ENCODE data around the gene HOXA7.

The HOXA7 gene

DNA sequence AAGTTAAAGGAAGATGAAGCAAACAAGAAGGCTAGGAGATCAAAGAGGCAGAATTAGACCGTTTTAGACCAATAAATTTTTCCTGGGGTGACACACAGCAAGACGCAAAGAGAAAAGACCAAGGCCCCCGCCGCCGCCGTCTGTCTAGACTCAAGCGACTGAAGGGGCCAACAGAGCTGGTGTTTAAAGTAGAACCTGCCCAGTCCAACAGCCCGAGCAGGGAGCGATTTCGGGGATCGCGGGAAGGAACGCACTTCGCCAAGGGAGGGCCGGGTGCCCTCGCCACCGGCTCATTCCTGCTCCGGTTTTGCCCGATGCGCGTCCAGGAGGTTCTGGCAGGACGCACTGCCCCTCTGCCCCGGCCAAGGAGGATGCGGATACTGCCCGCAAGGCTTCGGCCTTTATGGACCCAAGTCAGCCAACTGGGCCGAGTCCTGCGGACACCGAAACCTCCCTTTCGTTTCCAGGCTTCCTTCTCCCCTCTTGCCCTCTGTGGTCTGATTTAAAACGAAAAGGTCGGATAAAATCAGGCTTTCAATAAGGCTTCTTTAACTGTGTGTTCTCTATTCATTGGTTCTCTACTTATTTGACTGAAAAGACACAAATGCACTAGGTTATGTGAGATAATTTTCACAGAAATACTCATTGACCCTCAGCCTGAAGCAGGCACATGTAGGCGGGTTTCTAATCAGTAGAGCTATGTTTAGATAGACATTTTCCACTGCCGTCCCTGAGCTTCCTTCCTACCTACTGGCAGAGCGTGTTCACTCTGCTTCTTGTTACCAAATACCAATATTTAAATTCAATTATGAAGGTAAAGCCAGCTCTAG lies 2.2 kb upstream of the HOXA7 start:
- DNase-seq = no peak

DNA sequence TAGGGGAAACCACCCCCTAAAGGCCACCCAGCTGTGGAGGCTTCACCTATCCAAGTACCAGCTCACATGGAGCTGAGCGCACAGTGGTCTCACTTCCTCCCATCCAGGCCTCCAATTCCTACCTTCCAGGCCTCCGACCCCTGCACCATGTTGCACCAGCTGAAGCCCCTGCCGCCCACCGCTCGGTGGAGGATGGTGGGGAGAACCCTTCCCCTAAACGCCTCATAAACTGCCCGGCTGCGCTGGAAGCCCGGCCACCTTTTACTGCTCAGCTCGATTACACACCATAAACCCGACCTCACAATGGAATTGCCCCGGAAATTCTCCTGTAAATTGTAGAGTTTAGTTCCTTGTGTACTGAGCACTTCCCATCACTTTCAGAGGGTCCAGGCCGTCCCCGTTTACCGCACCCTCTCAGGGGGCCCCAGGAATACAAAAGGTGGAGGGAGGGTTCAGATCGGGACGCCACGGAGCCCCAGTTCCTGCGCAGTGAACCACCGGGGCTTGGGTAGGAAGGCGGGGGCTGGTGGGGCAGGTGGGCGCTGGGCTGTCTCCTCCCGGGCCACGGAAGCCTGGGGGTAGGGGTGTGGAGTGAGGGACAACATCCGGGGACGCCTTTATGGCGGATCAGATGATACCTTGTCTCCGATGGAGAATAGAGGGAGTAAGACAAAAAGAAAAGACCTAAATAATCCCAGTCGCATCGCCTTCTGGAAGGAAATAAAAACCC lies 1.4 kb upstream of the HOXA7 start:
- no peak for DNase-seq

DNA sequence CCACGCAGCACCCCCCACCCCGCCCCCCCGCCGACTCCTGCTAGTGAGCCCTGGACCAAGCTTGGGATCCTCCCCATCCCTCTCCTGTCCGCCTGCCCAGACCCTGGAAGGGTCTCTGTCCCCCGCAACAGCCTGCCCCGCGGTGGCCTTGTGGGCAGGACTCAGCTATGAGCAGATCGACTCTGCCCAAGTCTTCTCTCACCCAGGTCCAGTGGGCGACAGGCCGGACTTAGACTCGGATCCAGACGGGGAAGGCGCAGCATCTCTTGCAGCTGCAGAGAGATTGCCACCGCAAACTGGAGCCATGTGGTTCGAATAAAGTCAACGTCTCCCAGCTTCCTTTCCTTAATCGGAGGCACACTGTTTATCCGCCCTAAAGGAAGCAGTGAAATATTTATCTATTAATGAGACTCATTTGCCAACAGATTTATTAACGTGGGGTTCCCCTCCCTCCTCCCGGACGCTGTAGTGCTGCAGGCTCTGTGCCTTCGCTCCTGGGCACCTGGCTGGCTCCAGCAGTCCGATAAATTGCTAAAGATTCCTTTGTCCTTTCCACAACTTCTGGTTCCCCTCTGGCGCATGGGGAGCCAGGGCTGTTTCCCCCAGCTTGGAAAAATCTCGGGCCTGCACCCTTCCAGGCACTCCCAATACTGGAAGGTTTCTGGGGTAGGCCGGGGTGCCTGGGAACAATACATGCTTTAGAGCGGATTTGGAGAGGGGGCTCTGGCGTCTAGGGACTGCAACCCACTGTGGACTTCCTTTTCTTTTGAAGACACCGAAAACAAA lies 634 bp upstream of the HOXA7 start:
- DNase-seq = no peak

GRCh38 chr7:27155816-27156507 lies 513 bp downstream of the HOXA7 start:
- no peak for DNase-seq

DNA sequence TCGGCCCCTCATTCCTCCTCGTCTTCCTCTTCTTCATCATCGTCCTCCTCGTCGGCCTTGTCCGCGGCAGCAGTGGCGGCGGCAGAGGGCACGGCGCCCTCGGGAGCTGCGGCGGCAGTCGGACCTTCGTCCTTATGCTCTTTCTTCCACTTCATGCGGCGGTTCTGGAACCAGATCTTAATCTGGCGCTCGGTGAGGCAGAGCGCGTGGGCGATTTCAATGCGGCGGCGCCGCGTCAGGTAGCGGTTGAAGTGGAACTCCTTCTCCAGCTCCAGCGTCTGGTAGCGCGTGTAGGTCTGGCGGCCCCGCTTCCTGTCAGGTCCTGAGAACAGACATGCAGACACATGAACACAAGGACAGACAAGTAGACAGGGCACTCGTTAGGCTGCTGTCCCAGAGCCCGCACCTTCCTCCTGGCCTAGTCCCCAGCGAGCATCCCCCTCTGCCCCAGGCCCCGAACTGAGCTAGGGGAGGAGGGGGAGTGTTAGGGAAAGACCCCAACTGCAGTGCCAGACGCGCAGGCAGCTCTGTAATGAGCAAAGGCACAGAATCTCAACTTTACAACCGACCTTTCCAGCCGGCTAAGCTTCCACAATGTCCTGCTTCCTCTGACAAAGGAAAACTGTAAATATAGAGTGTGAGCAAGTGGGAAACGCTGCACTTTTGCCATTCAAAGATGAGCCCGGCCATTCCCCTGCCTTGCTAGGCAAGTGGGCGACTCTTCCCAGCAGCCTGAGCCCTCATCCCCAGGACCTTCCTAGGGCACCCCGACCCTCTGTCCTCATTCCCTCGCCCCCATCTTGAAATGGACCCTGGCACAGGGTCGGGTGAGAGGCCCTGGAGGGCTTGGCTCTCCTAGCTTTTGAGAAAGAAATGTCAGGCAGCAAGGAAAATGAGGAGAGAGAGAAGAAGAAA lies 1.3 kb downstream of the HOXA7 start:
- DNase-seq = peak; percentile 51

- DNase-seq = no peak
Measured at GRCh38 chr7:27154369-27154768, 2.1 kb downstream of the HOXA7 start.

DNA sequence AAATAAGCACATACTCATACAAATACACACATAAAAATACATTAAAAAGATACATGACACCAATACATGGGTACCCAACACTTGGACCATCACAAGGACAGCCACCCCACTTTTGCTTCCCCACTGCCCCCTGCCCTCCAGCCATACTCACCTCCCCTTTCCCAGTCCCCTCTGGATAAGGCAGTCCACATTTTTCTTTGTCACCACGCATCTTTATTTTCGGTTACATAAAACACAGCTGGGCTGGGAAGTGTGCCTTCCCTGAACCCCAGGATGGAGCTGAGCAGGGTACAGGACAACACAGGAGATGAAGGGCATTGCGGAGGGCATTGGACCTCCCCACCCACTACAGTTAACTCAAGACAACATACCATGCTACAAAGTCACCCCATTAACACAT lies 2.9 kb downstream of the HOXA7 start:
- no peak for DNase-seq

GRCh38 chr7:27152816-27153442 lies 3.5 kb downstream of the HOXA7 start:
- no peak for DNase-seq

DNA sequence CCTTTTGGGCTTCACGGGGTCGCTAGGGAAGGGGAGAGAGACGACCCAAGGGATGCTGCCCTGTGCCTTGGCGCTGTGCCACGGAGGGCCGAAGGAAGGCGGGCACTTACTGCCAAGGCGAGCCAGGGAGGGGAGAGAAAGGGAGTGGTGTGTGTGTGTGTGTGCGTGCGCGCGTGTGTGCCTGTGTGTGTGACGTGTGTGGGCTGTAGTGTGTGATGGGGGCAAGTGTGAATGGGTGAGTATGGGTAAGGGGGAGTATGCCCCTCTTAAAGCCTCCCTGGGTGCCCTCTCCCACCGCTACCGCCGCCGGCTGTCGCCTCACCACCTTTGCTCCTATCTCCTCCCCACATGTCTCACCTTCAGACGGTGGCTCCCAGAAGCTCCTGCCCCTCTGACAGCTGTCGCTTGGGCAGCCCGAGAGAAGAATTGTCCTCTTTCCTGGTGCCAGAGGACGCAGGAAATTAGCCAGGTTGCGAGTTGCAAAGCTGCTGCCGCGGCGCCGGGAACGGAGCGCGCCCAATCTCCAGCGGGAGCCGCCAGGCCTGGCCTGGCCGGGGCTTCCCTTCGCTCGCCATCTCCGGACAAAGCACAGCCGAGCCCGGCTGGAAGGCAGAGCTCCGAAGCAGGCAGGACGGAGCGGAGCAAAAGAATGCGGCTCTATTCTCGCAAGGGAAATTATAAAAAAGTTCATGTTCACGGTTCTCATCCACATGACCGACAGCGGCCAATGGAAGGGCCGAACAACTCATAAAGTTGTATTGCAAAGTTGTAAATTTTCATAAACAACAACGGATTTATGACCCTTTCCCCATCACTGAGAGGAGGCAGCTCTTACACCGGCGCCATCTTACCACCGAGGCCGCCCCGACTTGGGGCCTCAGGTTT lies 4.3 kb downstream of the HOXA7 start, which contains the start of gene HOXA3:
Gene HOXA3, minus strand, starts transcription at position 653 of the 885 bp plus-strand sequence. CDS start 41,943 bp downstream, outside the sequence.
- no peak for DNase-seq

DNA sequence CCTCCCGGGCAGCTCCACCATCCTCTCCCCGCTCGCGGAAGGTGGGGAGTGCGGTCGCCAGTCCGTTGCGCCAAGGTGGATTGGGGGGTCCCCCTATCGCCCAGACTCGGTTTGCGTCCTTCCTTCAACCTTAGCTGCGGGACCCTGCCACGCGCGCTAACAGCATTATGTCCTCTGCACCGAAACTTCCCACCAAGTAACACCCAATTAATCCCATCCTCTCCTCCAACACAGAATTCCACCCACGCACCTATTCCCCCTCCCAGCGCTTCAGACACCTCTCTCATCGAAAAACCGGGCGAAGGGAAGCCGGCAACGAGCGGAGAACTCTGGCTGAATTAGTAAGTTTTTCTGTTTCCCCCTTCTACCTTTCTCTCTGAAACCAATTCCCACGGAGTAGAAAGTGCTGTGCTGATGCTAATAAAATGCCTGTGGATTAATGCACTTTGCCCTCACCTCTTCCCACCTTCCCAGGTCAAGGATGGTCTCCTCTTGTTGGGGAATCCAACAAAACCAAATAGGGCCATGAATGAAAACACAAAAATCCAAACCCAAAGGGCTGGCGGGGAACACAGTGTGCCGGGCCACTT lies 5.0 kb downstream of the HOXA7 start:
- no peak for DNase-seq

- peak; percentile 62 for DNase-seq
Measured at GRCh38 chr7:27150568-27151340, 5.7 kb downstream of the HOXA7 start.

- no peak for DNase-seq
Measured at GRCh38 chr7:27149842-27150567, 6.5 kb downstream of the HOXA7 start.

DNA sequence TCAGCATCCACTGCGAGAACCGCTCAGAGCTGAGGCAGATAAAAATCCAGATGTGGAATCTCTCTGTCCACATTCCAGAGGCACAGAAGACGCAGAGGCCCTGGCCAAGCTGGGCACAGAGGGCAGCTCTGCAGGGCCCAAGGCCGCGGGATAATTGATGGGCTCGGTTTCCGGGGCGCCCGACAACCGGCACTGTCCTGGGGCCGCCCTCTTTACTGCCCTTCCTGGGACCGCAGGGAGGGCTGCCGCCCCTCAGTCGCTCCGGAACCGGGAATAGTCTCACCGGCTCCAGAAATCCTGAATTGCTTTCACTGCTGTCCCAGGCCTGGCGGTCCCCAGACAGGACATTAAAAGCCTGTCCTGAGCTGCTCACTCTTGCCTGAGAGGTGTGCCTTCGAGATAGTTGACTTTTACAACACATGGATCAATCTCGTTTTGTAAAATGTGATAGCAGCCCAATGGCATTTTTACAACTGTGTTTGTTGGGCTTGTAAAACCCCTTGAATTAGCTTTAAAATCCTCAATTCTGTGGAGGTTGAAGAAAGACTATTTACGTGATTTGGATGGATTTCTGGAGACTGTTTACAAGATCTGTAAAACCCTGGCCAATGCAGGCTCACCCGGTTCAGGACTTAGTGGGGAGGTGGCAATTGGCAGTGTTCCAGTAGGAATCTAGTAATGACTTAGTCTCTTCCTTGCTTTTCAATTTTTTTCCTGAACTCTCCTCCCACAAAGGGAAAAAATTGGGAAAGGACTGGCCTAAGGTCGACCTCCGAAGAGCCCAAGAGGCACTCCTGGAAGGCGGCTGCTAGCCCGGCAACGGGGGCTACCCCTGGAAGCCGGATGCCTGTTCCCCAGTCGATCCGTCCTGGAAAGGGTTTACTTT lies 7.5 kb downstream of the HOXA7 start:
- DNase-seq = no peak

DNA sequence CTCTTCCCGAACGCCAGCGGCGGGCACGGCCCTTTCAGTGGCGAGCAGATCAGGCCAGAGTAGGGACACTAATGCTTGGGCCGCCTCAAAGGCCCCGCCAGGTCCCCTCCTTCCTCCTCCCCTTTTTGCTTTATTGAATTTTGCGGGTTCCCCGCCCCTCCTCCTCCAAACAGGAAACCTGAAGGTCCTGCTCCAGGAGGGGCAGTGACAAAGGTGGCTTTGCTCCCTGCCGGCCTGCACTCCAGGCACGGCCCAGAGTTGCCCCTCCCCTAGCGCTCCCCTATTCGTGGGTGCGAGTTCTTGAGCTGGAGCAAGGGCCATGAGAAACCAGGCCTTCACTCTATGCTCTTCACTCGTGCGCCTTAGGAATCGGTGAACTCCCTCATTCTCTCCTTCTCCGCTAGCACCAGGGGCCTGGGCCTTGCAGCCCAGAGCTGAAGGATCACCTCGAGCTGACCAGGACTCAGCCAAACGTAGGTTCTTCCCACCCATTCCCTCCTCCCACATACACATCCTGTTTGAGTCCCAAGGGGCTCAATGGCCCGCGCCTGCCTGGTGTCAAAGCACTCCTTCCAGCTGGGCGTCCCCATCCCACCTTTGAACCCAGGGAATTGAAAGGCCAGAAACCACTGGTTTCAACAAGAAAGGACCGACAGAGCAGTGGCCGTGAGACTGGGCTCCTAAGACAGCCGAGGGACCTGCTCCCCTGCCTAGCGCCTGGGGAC lies 8.3 kb downstream of the HOXA7 start:
- no peak for DNase-seq

- DNase-seq = no peak
Measured at GRCh38 chr7:27147199-27148030, 9.1 kb downstream of the HOXA7 start, which contains the start of gene HOXA6. HOXA6 (minus strand) TSS chr7:27147774; CDS start chr7:27147749, 25 bp downstream.

Measured in stimulated activated CD4-positive, alpha-beta T cell treated with anti-CD3 and anti-CD28 coated beads, Interleukin-4, amount 100 ng/mL, for 24 hours (primary cell).